ENCODE results near the gene RGS9.

GRCh38 chr17:65196617-65197016, 59.4 kb downstream of the RGS9 start:
- TF ChIP-seq CTCF (IDR thresholded peaks at IDR 0.05) (no peak), ZFX (IDR thresholded peaks at IDR 0.05; ENCODE audit: borderline replicate concordance) (no peak)
